Ureter (tissue), 1 donor: ENCODE data around the gene AGMO. TPM values are rescaled to one million over a fixed set of nuclear protein-coding genes. Genes with fewer than 3 reads are reported as not detected.
"Not testable (repeated sequence)": the region's sequence is repeated elsewhere in the genome, so short reads cannot be mapped to it uniquely, and the experiment has no call there.

Experiments used
- DNase-seq: peaks from one replicate; pipeline ENCODE4 v3.0.0-alpha.2; 2020; ENCODE audit warnings: low spot score
- total RNA-seq: library from RNA; stranded (reverse); gene quantifications from one replicate; pipeline ENCODE4 v1.2.4, GENCODE V29; 2023
- donor health status: DM: yes; HTN: yes; CAD: no.

Gene AGMO
- total RNA-seq, 1 donor from 2014 or later: 6.8 TPM

DNA sequence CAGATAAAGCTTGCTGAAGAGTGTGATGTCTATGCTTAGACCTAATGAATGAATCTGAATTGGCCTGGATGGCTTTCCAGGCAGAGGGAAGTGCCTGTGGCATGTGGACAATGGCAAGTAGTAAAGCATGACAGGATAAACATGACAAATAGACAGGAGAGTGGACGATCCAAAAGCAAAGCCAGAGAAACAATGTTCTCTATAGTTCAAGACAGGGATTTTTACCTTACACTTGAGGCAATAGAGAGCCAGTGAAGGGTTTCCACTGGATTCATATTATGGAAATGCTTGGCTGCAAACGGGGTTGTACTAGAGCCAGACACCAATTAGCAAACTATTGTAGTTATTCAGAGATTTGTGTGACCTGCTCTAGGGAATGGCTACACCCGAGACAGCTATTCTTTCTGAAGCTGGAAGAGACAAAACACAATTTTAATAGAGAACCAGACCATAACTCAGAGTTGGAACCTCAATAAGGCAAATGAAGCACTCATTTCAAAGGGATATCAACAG lies 2.3 kb downstream of the AGMO start:
- no peak for DNase-seq

DNA sequence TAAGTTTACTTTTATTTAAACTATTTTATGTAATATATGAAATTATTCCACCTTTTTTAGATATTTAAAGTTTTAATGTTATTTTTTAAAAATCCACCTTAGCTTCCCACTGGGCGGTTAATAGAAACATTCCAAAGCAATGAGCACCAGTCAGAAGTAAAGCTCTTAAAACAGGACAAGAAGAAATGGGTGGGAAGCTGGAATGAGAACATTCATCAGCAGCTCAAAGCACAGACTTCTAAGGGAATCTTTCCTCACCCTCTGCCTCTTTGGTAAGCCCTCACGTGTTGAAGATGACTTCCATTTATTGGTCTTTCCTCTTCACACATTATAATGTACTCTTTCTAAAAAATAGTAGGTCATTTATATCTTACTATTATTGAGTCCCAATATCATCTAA lies 3.1 kb downstream of the AGMO start:
- no peak for DNase-seq

DNA sequence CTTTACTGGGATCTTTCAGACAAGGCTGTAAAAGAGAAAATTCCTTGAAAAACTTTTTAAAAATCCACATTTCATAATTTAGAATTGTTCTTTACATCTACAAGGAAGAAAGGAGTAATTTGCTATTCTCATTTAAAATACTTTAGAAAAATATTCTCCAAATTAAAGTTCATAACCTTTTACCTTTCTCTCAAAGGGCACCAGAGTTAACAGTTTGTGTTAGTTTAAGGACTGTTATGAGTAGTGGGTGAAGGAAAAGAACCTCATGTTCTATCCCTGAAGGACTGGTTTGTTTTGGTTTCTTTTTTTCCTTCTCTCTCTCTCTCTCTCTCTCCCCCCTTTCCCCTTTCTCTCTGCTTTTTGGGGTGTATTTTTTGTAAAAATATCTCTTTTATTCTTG lies 4.1 kb downstream of the AGMO start:
- no peak for DNase-seq

DNA sequence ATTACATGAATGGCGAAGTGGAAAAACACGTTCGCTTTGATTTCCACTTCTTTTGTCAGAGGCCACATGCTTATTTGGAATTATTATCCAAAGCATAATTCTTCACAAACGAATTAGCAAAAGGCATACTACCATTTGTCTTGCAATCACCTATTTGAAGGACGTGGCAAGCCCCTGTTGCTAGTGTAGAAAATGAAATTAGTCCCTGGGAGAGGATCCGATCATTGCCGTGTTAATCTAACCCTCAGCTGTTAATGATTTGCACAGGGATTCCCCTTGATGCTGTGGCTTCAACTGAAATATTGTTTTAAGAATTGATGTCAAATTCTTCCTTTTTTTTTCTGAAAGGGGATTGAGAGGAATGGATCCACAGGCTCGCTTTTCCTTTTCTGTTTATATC lies 4.6 kb downstream of the AGMO start:
- no peak for DNase-seq

DNA sequence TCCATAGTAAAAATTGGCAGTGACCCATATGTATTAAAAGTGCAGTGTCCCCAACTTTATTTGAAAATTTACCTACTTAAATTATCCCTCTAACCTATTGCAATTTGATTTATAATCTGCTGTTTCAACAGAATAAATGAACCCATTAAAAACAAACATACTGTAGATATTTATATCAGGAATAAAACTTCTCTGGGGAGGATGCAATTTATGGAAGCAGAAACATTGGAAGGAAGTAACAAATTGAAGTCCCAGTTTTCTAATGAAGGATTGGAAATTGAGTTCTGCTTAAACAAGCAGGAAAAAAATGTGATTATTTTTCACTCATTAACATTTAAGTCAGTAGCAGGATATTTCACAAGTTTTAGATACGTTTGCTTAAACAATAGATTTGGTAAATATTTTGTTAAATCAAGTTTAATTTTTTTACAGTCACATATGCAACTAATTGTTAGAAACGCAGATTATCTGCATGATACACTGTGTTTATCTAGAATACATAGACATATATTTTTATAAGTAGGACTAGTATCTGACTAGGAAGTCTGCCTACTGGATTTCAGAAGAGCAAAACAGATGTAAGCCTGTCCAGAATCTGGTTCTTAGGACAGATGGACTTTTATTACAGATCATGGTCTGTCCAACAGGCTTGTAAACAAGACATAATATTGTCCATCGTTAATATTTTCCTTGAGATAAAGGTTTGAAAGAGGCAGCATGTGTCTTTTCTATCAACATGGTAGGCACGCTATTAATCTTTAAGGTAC lies 5.3 kb downstream of the AGMO start:
- DNase-seq: no peak

DNA sequence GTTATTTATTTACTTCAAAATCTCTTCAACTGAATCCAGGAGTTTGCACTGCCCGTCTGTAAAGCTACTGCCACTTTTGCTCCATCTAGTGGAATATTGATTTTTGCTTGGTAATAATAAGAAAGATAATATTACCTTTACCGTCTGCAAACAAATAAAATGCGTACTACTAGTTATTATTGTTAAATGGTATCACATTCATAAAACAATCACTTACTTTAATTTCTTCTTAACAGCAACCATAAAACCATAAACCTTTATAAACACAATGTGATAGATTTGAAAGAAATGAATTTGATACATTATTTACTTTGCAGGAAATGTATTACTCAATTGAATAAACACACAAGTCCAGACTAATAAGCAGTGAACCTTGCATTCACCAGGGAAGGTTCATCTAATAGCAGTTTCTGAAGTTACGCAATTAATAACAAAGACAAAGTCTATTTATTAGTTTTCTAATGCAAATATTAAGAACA lies 6.4 kb downstream of the AGMO start:
- no peak for DNase-seq

DNA sequence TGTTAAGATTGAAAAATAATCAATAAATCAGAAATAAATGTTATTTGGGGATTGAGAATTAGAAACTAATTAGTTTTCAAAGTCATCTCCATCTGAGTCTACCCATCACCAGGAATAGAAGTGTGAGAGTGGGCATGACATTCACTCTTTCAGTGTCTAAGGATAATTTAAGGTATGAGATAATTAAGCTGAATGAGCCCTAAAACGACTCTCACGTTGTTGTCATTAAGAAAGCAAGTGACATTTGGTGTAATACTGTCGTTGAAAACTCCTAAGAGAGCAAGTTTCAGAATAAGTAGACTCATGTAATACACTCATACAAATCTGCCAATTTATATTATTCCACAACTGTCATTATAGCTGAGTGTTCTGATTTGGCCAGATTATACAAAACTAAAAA lies 7.1 kb downstream of the AGMO start:
- no peak for DNase-seq

DNA sequence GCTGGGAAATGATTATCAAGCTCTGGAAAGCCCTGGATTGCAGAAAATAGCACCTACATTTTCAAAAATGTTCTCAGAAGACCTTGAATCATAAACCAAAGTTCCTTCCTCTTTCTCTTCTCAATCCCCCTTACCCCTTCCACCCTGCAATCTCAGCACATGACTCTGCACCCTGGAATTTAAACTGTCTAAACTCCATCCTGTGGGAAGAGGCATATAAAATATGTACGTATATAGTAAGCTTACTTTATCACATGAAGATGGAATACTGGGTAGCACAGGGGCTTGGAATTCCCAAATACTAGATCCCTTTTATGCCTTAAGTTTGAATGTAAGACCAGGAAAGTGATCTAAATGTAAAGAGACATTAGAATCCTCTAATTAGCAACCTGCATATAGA lies 7.7 kb downstream of the AGMO start:
- no peak for DNase-seq

DNA sequence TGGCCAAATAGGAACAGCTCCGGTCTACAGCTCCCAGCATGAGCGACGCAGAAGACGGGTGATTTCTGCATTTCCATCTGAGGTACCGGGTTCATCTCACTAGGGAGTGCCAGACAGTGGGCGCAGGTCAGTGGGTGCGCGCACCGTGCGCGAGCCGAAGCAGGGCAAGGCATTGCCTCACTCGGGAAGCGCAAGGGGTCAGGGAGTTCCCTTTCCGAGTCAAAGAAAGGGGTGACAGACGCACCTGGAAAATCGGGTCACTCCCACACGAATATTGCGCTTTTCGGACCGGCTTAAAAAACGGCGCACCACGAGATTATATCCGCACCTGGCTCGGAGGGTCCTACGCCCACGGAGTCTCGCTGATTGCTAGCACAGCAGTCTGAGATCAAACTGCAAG lies 14.5 kb downstream of the AGMO start:
- not testable (repeated sequence) for DNase-seq

DNA sequence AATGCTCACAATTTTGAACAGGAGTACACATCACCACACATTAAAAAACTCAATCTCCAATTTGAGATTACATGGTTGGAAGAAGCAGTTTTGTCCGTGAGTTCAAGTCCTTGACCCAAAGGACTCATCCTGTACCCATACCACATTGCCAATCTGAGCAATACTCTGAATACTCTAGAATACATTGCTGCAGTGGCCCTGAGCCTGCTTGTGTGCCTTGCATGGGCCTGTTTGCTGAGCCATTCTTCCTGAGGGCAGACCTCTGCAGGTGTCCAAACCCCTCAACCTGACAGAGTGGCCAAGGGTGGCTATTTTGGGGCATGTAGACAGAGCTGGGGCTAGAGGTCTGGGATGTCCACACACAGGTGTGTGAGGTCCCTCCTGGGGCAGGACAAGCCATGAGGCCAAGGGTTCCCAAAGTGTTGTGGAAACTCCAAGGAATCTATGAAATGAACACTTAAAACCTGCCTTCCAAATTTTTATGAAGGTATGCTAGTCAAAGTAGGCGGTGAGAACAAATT lies 15.5 kb downstream of the AGMO start:
- no peak for DNase-seq

DNA sequence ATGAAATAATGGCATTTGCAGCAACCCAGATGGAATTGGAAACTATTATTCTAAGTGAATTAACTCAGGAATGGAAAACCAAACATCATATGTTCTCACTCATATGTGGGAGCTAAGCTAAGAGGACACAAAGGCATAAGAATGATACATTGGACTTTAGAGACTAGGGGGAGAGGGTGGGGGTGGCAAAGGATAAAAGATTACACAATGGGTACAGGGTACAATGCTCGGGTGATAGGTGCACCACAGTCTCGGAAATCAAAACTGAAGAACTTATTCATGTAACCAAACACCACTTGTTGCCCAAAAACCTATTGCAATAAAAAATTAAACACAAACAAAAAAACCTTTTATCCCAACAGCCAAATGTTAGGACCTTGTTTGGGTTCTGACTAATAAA lies 17.8 kb downstream of the AGMO start:
- no peak for DNase-seq

DNA sequence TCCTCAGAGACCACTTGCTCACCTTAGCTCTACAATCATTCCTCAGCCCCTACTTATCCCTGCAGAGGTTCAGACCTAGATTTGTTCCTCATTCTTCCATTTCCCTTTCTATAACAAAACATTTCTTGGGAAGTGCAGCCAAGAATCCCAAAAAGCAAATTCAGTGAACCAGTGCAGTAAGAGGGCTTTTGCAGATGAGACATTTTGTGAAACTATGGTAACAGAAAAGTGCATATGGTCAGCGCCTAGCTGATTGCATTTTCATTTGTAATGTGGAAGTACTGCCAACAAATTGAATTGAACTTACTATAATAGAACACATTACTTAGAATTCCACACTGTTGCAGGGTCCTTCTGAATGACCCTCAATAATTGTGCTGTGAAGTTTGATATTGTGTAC lies 18.6 kb downstream of the AGMO start:
- no peak for DNase-seq

DNA sequence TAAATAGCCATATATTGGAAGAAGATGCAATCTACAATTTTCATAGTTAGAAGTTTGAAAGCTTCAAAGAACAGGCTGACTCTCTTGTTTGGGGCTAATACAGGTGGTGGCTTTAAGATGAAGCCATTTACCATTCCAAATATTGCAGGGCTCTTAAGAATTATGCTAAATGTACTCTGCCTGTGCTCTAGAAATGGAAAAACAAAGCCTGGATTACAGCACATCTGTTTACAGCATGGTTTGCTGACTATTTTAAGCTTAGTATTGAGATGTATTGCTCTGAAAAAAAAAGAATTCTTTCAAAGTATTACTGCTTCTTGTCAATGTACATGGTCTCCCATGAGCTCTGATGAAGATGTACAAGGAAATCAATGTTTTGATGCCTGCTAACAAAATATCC lies 34.2 kb downstream of the AGMO start:
- no peak for DNase-seq

DNA sequence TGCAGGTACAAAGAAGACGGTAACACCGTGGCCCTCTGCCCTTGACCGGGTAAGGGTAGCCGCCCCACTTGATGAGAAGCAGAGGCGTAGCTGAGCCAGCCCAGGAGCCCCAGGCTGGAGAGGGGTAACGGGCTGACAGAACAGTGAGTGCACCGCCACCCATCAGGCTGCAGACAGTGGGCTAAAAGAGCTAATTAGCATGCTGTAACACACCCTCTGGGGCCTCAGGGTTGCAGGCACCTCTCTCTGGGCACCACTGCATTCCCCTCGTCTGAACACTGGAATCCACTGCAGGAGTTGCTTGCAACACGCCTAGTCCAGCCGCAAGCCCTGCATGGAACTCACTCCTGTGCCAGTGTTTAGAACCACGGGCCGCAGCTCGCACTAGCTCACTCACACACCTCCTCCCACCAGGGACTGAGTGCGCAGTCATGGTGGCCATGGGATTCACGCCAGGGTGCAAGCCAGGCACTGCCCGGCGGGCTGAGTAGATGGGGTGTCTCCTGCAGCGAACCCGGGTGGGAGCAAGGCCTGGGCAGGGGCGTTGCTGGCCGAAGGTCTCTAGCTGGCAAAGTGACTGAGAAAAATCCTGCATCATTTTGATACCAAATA lies 36.1 kb downstream of the AGMO start:
- DNase-seq: no peak

DNA sequence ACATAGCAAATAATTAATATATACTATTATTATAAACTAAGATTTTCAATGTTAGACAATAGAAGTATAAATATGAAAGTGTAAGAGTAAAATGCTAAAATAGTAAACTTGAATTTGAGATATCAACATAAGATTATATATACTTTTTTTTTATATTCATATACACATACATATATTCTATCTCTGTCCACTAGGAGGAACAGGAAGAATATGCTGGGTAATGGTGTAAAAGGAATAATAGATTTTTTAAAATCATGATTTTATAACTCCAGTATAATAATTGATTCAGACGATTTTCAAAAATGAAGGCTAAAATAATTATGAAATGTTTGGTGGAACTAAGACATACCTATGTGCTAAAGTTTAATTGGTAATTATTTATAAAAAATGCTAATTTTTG lies 37.7 kb downstream of the AGMO start:
- DNase-seq: no peak

DNA sequence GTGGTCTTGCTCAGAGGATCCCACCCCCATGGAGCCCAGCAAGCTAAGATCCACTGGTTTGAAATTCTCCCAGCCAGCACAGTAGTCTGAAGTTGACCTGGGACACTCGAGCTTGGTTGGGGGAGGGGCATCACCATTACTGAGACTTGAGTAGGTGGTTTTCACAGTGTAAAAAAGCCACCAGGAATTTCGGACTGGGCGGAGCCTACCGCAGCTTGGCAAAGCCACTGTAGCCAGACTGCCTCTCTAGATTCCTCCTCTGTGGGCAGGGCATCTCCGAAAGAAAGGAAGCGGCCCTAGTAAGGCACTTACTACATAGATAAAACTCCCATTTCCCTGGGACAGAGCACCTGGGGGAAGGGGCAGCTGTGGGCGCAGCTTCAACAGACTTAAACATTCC lies 44.0 kb downstream of the AGMO start:
- not testable (repeated sequence) for DNase-seq

DNA sequence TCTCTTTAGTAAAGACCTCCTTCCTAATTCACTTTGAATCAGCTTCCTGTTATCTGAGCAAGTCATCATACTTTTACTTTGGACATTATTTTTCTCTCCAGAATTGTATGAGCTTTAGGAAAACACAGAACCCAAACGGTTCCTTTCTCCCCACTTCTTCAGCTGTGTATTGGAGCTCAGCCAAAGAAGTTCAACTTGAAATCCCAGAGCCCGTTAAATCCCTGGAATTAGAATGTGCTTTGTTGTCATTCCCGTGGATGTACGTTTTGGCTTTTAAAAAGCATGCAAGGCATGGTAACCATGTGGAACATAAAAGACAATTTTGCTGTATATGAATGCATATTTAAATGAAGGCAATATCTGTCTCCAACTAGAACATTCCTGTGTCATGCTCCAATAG lies 46.6 kb downstream of the AGMO start:
- DNase-seq: no peak

DNA sequence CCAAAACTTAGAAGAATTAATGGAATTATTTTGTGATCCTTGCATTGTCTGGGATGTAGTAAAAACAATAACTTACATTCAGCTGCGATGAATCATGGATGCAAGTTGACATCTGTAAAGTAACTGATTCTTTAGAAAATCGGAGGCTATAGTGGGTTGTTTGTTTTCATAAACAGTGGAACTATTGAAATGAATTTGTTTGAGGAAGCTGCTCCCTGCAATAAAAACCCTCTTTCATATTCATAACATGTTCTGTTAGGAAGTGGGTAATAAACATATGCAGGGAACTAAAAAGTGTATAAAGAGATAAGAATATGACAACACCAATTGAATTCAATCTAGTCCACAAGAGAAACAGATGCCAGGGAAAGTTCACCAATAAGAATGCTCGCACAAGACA lies 53.6 kb downstream of the AGMO start:
- no peak for DNase-seq

DNA sequence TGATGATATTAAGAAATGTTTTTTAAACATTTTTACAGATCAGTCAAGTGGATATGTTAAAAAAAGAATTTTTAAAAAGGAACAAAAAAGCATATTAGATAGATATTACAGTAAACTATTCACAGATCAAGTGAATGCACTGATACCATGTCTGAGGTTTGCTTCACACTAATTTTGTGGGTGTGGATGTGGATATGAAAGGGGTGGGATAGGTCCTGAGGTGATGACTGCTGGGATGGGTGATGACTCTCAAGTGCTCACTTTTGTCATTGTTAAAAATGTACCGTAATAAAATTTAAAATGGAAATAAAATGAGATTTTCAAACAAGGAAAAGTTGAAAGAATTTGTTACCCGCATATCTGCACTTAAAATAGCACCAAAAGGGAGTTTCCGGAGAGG lies 54.1 kb downstream of the AGMO start:
- DNase-seq: no peak

DNA sequence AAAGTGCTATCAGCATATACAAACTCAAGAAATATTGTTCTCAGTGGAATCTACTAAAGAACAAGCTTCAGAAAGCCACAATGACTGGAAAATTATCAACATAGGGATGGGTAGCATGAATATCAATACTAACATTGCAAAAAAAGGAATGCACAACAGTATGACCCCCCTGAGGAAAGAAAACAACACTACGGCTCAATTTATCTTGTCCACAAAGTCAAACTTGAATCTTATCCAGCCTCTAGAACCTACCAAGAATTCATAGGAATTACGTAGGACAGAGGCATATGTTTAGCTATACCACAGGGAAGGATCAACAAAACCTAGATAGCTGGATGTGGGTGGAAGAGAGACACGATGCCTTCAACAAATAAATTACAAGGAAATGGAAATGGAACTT lies 54.6 kb downstream of the AGMO start:
- no peak for DNase-seq

DNA sequence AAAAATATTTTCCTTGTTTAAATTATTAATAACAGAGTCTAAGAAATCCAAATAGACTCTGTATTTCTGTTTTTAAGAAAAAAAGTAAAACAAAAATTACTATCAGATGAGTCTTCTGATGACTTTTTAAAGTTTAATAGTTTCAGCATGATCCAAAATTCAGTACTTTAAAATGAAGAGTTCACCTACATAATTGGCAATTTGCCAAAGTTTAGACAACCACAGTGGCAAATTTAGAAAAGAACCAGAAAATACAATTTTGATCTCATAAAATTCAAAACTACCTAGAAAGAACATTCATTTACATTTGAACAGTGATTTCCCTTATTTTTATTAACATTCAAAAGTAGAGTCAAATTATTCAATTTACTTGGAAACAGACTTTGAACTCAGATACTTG lies 56.1 kb downstream of the AGMO start:
- no peak for DNase-seq

DNA sequence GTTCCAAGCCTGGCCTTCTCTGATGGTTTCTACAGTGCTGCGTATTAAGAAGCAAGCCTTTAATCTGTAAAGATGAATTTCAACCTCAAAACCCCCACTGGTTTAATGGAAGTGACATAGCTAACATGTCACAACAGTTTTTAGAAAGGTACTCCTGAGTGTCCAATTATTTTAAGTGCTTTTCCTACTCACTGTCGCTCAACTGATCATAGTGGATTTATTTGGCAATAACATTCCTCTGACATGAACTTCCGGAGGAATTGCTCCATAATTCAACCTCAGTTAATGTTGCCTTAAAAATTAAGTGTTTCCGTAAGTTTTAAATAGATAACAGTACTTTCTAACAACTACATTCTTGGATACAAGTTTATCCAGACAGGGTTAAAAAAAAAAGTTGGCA lies 57.5 kb downstream of the AGMO start:
- no peak for DNase-seq

DNA sequence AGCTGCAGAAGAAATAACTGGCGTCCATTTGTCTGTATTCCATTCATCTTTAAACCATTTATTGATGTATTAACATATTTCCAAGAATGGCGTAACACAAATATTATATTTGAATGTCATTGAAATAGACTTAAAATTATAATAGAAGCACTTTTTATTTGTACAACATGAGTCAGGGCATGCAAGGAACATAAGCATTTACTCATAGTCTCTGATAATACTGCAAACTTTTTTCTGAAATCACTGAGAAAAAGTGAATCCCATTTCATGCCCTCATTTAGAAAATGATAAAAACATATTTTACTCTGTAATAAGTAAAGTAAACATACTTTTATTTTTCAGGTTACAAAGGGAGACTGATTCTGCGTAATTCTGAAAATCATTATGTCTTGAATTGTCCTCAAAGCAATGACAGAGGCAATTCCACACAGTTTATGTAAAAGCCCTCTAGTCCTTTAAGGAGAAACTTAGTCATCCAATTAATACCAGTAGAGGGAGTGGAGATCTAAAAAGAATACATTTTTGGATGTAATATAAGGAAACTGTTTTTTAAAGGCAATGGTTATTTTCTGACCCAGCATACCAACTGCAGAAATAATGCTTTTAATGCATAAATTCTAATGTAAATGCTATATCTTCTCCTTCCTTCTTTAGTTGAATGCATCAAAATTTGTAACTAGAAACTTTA lies 58.1 kb downstream of the AGMO start:
- no peak for DNase-seq
